ENCODE results near the gene SPOCK1.

DNA sequence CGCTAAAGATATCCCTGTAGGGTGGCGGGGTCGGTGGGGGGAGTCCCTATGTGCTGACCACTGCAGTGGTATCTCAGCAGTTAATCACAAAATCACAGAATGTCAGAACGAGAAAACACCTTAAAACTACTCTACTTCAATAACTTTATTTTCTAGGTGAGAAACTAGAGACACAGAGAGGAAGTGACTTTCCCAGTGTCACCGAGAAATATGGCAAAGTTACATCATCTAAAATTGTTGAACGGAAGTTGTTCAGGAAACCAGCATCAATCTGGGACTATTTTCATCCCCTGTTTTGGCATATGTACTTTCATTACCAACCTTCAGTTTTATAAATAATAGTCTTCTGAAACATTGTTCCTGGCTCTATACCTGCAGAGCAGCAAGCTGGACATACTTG is 384.0 kb downstream of the SPOCK1 start:
- TF ChIP-seq YY1 (IDR thresholded peaks at IDR 0.05) (no peak), MAX (IDR thresholded peaks at IDR 0.05) (no peak), SP1 (IDR thresholded peaks at IDR 0.05) (no peak), TAF1 (conservative IDR thresholded peaks at IDR 0.05) (no peak), RAD21 (IDR thresholded peaks at IDR 0.05) (no peak), EGR1 (IDR thresholded peaks at IDR 0.05; ENCODE audit: low read depth in 2 of 2) (no peak), ZBTB33 (IDR thresholded peaks at IDR 0.05) (no peak), JUND (IDR thresholded peaks at IDR 0.05) (no peak), GABPA (IDR thresholded peaks at IDR 0.05 in 1 of 2, conservative IDR thresholded peaks at IDR 0.05 in 1 of 2) (no peak)
- TF ChIP-seq, protein P1, sequence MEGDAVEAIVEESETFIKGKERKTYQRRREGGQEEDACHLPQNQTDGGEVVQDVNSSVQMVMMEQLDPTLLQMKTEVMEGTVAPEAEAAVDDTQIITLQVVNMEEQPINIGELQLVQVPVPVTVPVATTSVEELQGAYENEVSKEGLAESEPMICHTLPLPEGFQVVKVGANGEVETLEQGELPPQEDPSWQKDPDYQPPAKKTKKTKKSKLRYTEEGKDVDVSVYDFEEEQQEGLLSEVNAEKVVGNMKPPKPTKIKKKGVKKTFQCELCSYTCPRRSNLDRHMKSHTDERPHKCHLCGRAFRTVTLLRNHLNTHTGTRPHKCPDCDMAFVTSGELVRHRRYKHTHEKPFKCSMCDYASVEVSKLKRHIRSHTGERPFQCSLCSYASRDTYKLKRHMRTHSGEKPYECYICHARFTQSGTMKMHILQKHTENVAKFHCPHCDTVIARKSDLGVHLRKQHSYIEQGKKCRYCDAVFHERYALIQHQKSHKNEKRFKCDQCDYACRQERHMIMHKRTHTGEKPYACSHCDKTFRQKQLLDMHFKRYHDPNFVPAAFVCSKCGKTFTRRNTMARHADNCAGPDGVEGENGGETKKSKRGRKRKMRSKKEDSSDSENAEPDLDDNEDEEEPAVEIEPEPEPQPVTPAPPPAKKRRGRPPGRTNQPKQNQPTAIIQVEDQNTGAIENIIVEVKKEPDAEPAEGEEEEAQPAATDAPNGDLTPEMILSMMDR (IDR thresholded peaks at IDR 0.05; ENCODE audit: low read depth, low read length, missing input control): no peak
- TF ChIP-seq, protein P2, sequence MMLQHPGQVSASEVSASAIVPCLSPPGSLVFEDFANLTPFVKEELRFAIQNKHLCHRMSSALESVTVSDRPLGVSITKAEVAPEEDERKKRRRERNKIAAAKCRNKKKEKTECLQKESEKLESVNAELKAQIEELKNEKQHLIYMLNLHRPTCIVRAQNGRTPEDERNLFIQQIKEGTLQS (IDR thresholded peaks at IDR 0.05): no peak
- TF ChIP-seq, protein P3, sequence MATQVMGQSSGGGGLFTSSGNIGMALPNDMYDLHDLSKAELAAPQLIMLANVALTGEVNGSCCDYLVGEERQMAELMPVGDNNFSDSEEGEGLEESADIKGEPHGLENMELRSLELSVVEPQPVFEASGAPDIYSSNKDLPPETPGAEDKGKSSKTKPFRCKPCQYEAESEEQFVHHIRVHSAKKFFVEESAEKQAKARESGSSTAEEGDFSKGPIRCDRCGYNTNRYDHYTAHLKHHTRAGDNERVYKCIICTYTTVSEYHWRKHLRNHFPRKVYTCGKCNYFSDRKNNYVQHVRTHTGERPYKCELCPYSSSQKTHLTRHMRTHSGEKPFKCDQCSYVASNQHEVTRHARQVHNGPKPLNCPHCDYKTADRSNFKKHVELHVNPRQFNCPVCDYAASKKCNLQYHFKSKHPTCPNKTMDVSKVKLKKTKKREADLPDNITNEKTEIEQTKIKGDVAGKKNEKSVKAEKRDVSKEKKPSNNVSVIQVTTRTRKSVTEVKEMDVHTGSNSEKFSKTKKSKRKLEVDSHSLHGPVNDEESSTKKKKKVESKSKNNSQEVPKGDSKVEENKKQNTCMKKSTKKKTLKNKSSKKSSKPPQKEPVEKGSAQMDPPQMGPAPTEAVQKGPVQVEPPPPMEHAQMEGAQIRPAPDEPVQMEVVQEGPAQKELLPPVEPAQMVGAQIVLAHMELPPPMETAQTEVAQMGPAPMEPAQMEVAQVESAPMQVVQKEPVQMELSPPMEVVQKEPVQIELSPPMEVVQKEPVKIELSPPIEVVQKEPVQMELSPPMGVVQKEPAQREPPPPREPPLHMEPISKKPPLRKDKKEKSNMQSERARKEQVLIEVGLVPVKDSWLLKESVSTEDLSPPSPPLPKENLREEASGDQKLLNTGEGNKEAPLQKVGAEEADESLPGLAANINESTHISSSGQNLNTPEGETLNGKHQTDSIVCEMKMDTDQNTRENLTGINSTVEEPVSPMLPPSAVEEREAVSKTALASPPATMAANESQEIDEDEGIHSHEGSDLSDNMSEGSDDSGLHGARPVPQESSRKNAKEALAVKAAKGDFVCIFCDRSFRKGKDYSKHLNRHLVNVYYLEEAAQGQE (IDR thresholded peaks at IDR 0.05): no peak
